ENCODE measurements around the gene MAFB.

Gene MAFB

GRCh38 chr20:40681684-40682083 is 7.4 kb downstream of the MAFB start:
- no peak for DNase-seq (ENCODE audit: low spot score)

- no peak for DNase-seq (ENCODE audit: low spot score)
Observed at GRCh38 chr20:40681165-40681564, 7.9 kb downstream of the MAFB start.

DNA sequence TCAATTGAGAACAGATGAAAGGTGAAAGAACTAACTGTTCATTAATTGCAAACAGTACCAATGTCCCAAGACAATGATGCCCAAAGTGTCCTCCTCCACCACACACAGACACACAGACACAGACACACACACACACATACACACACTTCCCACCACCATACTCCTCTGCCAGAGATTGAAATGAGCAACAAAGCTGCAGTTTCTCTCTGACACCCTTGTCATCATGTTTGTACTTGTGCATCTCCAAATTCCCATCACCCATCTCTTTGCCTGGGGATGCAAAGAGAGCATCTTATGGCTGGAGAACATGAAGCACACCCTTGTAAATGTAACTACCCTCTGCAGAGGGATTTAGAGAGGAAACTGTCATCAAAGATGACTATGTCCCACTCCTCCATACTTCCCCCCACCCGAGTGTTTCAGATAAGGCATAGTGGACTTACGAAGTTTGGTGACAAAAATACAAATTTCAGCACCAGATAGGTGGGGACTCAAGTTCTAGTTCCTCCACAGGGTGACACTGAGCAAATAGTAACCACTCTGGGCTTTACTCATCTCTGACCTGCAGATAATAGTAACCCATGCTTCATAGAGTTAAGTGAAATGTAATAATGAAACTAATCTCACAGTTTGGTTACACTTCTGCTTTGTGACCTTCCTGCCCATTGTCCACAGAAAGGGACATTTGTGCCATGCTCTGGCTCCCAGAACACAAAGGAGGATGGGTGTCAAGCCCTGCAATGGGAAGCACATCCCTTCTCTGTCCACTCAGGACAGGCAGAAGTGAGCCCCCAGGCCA is 8.7 kb downstream of the MAFB start:
- no peak for DNase-seq (ENCODE audit: low spot score)

DNA sequence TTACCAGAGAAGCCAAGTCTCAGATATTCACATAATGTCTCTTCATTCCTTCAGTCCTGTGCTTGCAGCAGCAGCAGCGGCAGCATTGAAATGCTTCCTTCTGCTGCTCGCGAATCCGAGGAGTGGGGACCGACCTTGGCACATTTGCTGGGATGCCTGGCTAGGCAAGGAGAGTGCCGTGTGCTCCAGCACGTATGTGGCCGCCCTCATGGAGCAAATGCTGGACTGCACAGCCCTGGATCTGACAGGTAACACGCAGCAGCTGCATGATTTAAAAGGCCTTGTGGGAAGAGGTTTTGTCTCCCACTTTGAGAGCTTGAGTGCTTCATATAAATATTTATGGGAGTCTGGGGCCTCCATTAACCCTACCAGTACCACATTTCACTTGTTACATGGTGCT is 9.9 kb downstream of the MAFB start:
- DNase-seq (ENCODE audit: low spot score): no peak

GRCh38 chr20:40678286-40678875 is 10.7 kb downstream of the MAFB start:
- DNase-seq (ENCODE audit: low spot score): no peak

DNA sequence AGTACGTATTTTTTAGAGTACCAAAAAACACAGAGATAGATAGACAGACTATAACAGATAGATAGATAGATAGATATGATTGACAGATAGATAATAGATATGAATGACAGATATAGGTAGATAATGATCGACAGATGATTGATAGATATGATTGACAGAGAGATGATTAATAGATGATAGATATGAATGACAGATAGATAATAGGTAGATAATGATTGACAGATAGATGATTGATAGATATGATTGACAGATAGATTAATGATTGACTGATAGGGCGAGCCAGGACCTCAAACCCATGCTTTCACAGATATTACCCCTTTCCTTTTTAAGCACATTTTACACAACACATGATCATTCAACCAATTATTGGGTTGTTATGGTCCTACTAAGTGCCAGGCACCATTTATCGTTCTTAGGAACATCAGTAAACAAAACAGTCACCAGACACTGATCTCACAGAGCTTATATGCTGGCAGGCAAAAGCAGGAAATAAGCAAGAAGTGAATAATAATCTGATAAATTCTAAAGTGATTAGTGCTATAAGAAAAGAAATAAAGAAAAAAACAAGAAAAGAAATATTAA is 11.6 kb downstream of the MAFB start:
- DNase-seq (ENCODE audit: low spot score): no peak

GRCh38 chr20:40676491-40677269 is 12.4 kb downstream of the MAFB start:
- DNase-seq (ENCODE audit: low spot score): no peak

- no peak for DNase-seq (ENCODE audit: low spot score)
Observed at GRCh38 chr20:40675599-40676221, 13.3 kb downstream of the MAFB start.

DNA sequence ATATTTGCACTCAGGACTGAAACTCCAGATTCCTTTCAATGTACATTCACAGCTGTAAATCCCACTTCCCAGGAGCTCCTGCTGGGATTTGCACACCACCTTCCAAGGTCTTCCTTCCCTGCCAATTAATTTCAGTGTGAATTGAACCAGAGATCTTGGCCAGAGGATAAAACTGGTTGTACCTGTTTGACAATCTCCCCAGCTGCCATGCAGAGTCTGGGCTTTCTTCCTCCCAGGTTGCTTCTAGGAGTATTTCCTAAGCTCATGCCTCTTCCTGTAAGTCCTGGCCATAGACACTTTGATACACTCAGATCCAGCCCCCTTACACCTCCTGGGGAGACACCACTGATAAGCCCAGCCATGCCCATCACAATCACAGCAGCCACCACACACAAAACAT is 15.6 kb downstream of the MAFB start:
- DNase-seq (ENCODE audit: low spot score): no peak

DNA sequence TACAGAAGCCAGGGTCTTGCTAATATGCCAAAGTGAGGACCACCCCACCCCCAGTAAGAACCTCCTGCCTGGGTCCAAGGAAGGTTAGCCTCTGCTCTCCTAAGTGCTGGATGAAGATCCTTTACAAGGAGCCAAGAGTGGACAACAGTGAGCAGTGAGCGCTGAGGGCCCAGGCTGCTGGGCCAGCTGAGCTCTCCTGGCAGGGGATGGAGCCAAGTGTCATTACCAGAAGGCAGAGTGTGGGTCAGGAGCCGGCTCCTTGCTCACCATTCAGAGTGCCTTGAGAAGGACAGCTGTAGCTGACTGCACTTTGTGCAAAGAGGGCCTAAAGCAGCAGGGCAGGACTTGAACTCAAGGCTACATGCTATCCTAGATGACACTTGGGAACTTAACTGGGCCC is 16.9 kb downstream of the MAFB start:
- no peak for DNase-seq (ENCODE audit: low spot score)

- DNase-seq (ENCODE audit: low spot score): no peak
Observed at GRCh38 chr20:40670253-40670652, 18.8 kb downstream of the MAFB start.

- DNase-seq (ENCODE audit: low spot score): no peak
Observed at GRCh38 chr20:40669692-40670091, 19.3 kb downstream of the MAFB start.

DNA sequence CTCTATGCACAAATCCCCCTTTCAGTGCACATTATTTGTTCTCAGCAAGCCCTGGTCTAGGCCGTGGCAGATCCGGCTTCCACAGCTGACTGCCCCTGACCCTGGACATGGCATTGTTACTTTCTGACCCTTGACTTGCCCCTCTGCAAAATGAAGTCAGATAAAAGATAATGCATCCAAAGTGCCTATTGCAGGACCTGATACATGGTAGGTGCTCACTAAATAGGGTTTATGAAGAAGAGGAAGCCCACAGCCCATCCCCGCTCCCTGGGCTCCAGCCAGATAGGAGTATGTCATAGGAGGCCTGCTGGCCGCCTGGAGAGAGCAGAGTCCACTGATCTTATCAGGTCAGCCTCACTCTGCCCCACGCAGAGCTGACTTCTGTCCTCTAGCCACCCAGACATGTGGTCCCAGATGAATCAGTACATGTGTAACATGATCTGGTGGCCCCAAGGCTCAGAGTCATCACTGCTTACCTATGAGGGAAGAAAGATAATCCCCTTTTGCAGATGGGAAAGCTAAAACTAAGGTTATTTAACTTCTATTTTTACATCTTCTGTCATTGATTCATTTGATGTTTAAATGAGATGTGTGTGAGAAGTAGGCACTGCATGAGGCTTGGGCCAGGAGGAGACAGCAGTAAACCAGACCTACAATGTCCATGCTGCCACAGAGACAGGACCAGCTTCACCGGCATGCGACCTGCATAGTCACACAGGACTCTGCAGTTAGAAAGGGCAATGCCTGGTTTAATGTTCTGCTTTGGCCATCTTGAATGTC is 20.4 kb downstream of the MAFB start:
- peak; percentile 60 for DNase-seq (ENCODE audit: low spot score)

DNA sequence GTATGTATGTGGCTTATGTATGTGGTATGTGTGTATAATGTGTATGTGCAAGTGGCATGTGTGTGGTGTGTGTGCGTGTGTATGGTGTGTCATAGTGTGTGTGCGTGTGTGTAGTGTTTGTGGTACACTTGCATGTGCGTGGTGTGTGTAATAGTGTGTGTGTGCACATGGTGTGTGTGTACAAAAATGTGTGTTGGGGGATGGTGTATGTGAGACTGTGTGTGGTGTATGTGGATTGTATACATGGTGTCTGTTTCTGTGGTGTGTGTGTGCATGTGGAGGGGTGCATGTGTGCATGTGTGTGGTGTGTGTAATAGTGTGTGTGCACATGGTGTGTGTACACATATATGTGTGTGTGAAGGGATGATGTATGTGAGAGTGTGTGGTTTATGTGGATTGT is 21.5 kb downstream of the MAFB start:
- DNase-seq (ENCODE audit: low spot score): no peak

DNA sequence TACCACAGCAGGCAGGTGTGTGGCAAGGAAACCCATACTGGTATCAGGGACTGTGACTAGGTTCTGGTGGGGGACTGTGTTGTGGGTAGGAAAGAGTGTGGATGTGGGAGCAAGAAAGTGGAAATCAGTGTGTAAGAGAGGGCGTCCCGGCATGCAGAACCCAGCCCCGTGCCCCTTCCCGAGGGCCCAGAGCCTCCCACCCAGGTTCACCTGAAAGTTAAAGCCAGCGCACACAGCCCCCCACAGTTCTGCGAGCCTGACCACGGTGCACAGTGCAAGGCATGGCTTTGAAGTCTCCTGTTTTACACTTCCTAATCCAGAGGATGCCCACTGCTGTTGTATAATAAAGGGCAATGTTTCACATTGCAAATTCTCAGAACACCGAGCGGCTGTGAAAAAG is 22.7 kb downstream of the MAFB start:
- DNase-seq (ENCODE audit: low spot score): no peak

- no peak for DNase-seq (ENCODE audit: low spot score)
Observed at GRCh38 chr20:40664891-40665290, 24.1 kb downstream of the MAFB start.

DNA sequence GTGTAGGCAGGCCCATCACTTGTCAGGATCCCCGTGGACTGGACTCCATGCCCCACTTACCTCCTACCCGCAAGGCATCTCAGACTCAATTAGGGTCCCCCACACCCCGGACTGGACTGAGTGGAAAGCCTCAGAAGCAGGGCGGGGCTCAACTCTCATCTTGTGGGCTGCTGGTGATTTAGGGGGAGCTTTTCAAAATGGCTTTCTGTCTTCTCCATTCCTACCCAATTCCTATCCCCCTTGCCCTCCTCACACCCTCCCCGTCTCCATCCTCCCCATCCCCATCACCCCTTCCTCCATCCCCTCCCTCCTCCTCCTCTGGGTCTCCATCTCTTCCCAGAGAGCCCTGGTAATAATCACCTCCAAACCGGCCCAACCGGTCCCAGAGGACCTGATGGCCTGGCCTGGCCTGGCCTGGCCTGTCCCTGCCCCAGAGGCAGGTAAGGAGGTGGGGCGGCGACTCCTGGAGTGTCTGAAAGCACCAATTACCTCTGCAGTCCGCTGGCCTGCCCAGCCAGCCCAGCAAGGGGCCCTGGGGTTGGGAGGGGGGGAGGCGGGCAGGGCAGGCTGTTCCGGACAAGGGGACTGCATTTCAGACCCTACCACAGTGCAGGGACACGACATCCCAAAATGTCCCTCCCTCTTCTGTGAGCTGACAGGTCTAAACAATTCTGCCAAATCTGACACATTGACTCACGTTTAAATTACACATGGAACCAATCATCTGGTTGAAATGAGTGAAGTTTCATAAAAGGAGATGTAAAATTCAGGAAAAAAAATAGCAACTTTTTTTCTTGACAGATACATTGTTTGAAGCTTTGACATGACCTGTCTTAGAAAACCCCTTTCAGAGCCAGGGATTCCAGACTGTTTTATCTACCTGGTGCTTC is 24.8 kb downstream of the MAFB start:
- DNase-seq (ENCODE audit: low spot score): no peak

- no peak for DNase-seq (ENCODE audit: low spot score)
Observed at GRCh38 chr20:40663304-40663790, 25.7 kb downstream of the MAFB start.

GRCh38 chr20:40659567-40659966 is 29.5 kb downstream of the MAFB start:
- DNase-seq (ENCODE audit: low spot score): no peak

GRCh38 chr20:40658509-40658908 is 30.5 kb downstream of the MAFB start:
- DNase-seq (ENCODE audit: low spot score): no peak

All from SW480 (cell line).